SU-DHL-6 (cell line): ENCODE results near the gene HIPK3.

Experiments used
- EZH2phosphoT487 ChIP-seq: fragments of 200-600 bp; sonication (generic), shearing (Covaris generic); conservative IDR thresholded peaks from 2 replicates; pipeline ENCODE4 v1.6.1; 2018; ENCODE audit warnings: mild to moderate bottlenecking, antibody characterized with exemption, low read length, moderate library complexity, mixed read lengths
- TF ChIP-seq, protein P1 (sequence below): fragments of 200-600 bp; sonication (generic); IDR thresholded peaks from one replicate; pipeline ENCODE4 v1.5.1; 2017; ENCODE audit warnings: antibody characterized with exemption, mild to moderate bottlenecking, low read length, moderate library complexity; ENCODE audit not compliant: insufficient read depth, poor library complexity, severe bottlenecking

- no peak for TF ChIP-seq EZH2phosphoT487
- TF ChIP-seq, protein P1, sequence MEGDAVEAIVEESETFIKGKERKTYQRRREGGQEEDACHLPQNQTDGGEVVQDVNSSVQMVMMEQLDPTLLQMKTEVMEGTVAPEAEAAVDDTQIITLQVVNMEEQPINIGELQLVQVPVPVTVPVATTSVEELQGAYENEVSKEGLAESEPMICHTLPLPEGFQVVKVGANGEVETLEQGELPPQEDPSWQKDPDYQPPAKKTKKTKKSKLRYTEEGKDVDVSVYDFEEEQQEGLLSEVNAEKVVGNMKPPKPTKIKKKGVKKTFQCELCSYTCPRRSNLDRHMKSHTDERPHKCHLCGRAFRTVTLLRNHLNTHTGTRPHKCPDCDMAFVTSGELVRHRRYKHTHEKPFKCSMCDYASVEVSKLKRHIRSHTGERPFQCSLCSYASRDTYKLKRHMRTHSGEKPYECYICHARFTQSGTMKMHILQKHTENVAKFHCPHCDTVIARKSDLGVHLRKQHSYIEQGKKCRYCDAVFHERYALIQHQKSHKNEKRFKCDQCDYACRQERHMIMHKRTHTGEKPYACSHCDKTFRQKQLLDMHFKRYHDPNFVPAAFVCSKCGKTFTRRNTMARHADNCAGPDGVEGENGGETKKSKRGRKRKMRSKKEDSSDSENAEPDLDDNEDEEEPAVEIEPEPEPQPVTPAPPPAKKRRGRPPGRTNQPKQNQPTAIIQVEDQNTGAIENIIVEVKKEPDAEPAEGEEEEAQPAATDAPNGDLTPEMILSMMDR, result no peak
Observed at GRCh38 chr11:33403344-33403743, 146.2 kb downstream of the HIPK3 start.
